ENCODE results near the gene MIOX. TPM values are rescaled to one million over a fixed set of nuclear protein-coding genes. Genes with fewer than 3 reads are reported as not detected.
A peak's percentile ranks its signal among the peaks of the same experiment; 100 is the strongest.

The MIOX gene
- total and polyA plus RNA-seq, 11 donors, result not detected

DNA sequence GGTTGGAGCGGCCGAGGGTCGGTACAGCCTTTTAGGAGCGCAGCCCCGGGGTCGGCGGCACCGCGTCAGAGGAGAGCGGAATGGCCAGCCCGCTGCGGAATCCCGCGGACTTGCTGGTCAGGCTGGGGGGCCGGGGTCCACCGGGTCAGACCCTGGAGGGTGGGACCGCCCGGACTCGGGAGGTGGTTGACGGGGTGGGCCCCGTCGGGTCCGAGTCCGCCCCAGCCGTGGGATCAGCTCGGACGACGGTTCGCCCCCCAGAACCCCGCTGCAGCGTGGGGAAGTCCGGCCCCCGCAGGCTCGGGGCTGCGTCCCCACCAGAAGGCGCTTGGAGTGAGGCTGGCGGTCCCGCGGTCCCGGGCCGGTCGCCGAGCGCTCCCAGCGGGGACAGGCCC lies 5.6 kb upstream of the MIOX start:
- Histone ChIP-seq H3K27ac (no peak overlapping the region), H3K4me3 (peak overlapping the region; percentile 8 to 61 (median 40)), H3K4me1 (peaks cover 0 to 17% (median 4%) of the 10 kb centered on the region in 12 donors), H3K9me3 (no peaks in the 10 kb centered on the region), H3K27me3 (peaks cover 24 to 57% (median 34%) of the 10 kb centered on the region in 9 donors), H3K36me3 (no peaks in the 10 kb centered on the region)
- DNase-seq (no peak), ATAC-seq (no peak)
- 0 to 4% (median 3%) methylated on average over 13 to 45 of the region's 45 CpGs for WGBS, 4 donors
- no peak for TF ChIP-seq POLR2A (IDR thresholded peaks at IDR 0.05)
- TF ChIP-seq, protein P1, sequence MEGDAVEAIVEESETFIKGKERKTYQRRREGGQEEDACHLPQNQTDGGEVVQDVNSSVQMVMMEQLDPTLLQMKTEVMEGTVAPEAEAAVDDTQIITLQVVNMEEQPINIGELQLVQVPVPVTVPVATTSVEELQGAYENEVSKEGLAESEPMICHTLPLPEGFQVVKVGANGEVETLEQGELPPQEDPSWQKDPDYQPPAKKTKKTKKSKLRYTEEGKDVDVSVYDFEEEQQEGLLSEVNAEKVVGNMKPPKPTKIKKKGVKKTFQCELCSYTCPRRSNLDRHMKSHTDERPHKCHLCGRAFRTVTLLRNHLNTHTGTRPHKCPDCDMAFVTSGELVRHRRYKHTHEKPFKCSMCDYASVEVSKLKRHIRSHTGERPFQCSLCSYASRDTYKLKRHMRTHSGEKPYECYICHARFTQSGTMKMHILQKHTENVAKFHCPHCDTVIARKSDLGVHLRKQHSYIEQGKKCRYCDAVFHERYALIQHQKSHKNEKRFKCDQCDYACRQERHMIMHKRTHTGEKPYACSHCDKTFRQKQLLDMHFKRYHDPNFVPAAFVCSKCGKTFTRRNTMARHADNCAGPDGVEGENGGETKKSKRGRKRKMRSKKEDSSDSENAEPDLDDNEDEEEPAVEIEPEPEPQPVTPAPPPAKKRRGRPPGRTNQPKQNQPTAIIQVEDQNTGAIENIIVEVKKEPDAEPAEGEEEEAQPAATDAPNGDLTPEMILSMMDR (IDR thresholded peaks at IDR 0.05), result no peak
- intact Hi-C loops (cut with DNase I), result no loop called here

GRCh38 chr22:50481440-50482106 lies 5.1 kb upstream of the MIOX start, which contains the start of gene ADM2:
ADM2 (plus strand) TSS chr22:50481543; CDS start chr22:50481848, 305 bp downstream.
- DNase-seq (peak in 2 of 5 donors; percentile 48 to 75), ATAC-seq (peak in 2 of 4 donors; percentile 17 to 46)
- Histone ChIP-seq H3K36me3 (no peaks in the 10 kb centered on the region), H3K4me1 (peaks cover 0 to 17% (median 4%) of the 10 kb centered on the region in 12 donors), H3K27me3 (peaks cover 24 to 57% (median 34%) of the 10 kb centered on the region in 9 donors), H3K27ac (no peak within 1 kb of the TSS), H3K4me3 (peak within 1 kb of the TSS; percentile 8 to 61 (median 40)), H3K9me3 (no peaks in the 10 kb centered on the region)
- intact Hi-C loops (cut with DNase I), result no loop called here
- TF ChIP-seq, protein P1 (IDR thresholded peaks at IDR 0.05), result no peak
- no peak for TF ChIP-seq POLR2A (IDR thresholded peaks at IDR 0.05)
- 1 to 5% (median 3%) methylated on average over 14 to 70 of the region's 70 CpGs for WGBS, 4 donors

- DNase-seq (peak in 1 of 5 donors; percentile 65), ATAC-seq (no peak)
- peaks cover 25 to 57% (median 34%) of the 10 kb centered on the region in 9 donors for H3K27me3 ChIP-seq
- no peaks in the 10 kb centered on the region for H3K36me3 ChIP-seq
- peak overlapping the region in 5 of 12 donors; percentile 40 to 61 (median 48) for H3K4me3 ChIP-seq
- 62 to 88% (median 66%) methylated on average over 15 to 35 of the region's 35 CpGs for WGBS, 4 donors
- H3K4me1 ChIP-seq, result peaks cover 0 to 17% (median 4%) of the 10 kb centered on the region in 12 donors
- no peak overlapping the region for H3K27ac ChIP-seq
- intact Hi-C loops (cut with DNase I), result no loop called here
- TF ChIP-seq, protein P1 (IDR thresholded peaks at IDR 0.05), result no peak
- no peak for TF ChIP-seq POLR2A (IDR thresholded peaks at IDR 0.05)
- H3K9me3 ChIP-seq, result no peaks in the 10 kb centered on the region
Observed at GRCh38 chr22:50482107-50483074, 4.3 kb upstream of the MIOX start.

GRCh38 chr22:50483106-50483505 lies 3.6 kb upstream of the MIOX start:
- no peak for TF ChIP-seq POLR2A (IDR thresholded peaks at IDR 0.05)
- TF ChIP-seq, protein P1 (IDR thresholded peaks at IDR 0.05), result no peak
- peaks cover 0 to 17% (median 4%) of the 10 kb centered on the region in 12 donors for H3K4me1 ChIP-seq
- no peak overlapping the region for H3K4me3 ChIP-seq
- no peaks in the 10 kb centered on the region for H3K9me3 ChIP-seq
- DNase-seq (no peak), ATAC-seq (no peak)
- intact Hi-C loops (cut with DNase I), result no loop called here
- peaks cover 25 to 63% (median 34%) of the 10 kb centered on the region in 9 donors for H3K27me3 ChIP-seq
- H3K36me3 ChIP-seq, result no peaks in the 10 kb centered on the region
- H3K27ac ChIP-seq, result no peak overlapping the region
- WGBS, 4 donors, result 81 to 89% (median 86%) methylated on average over 9 to 10 of the region's 10 CpGs
